NB4 (cell line): ENCODE data around the gene FHIT.
A peak's percentile ranks its signal among the peaks of the same experiment; 100 is the strongest.
"Not testable (repeated sequence)": the region's sequence is repeated elsewhere in the genome, so short reads cannot be mapped to it uniquely, and the experiment has no call there.

Source experiments
- DNase-seq: peaks from one replicate; pipeline ENCODE4 v3.0.0; 2010; ENCODE audit warnings: low read depth
- H3K4me3 ChIP-seq: one replicate; pipeline ENCODE4 v1.5.1; 2011; ENCODE audit warnings: mild to moderate bottlenecking, low read depth, low read length, moderate library complexity
- CTCF ChIP-seq: IDR thresholded peaks from one replicate; pipeline ENCODE4 v1.5.1; 2012; ENCODE audit warnings: low read depth, low read length
- MAX ChIP-seq: IDR thresholded peaks from 2 replicates; pipeline ENCODE4 v1.6.1; 2011; ENCODE audit warnings: low read depth, low read length
- MYC ChIP-seq: IDR thresholded peaks from 2 replicates; pipeline ENCODE4 v1.6.1; 2011; ENCODE audit warnings: low read depth, low read length
- POLR2A ChIP-seq: IDR thresholded peaks from 2 replicates; pipeline ENCODE4 v1.6.1; 2011; ENCODE audit warnings: mild to moderate bottlenecking; ENCODE audit not compliant: insufficient read length; ENCODE audit errors: extremely low read depth

The FHIT gene

GRCh38 chr3:61005591-61005990, 245.7 kb downstream of the FHIT start:
- no peak for TF ChIP-seq CTCF
- TF ChIP-seq MYC: no peak
- no peak for TF ChIP-seq MAX
- no peak for TF ChIP-seq POLR2A
- no peak for DNase-seq
- no peak overlapping the region for H3K4me3 ChIP-seq

- DNase-seq: no peak
- H3K4me3 ChIP-seq: no peak overlapping the region
- no peak for TF ChIP-seq POLR2A
- no peak for TF ChIP-seq MAX
- no peak for TF ChIP-seq MYC
- no peak for TF ChIP-seq CTCF
Observed at GRCh38 chr3:60998858-60999257, 252.4 kb downstream of the FHIT start.

- DNase-seq: peak; percentile 80
- H3K4me3 ChIP-seq: no peak overlapping the region
- TF ChIP-seq MAX (no peak), POLR2A (no peak), MYC (no peak), CTCF (no peak)
Observed at GRCh38 chr3:60992395-60992794, 258.9 kb downstream of the FHIT start.

- TF ChIP-seq MYC (no peak), POLR2A (no peak), MAX (no peak)
- H3K4me3 ChIP-seq: no peak overlapping the region
- no peak for DNase-seq
Observed at GRCh38 chr3:60990442-60990730, 260.9 kb downstream of the FHIT start.

- no peak for DNase-seq
- TF ChIP-seq POLR2A: no peak
- no peak overlapping the region for H3K4me3 ChIP-seq
Observed at GRCh38 chr3:60989626-60990441, 261.4 kb downstream of the FHIT start.

GRCh38 chr3:60987191-60987590, 264.1 kb downstream of the FHIT start:
- not testable (repeated sequence) for H3K4me3 ChIP-seq, DNase-seq

- no peak for DNase-seq
- TF ChIP-seq MYC (no peak), MAX (no peak), POLR2A (no peak), CTCF (no peak)
Observed at GRCh38 chr3:60986552-60986951, 264.7 kb downstream of the FHIT start.

More at GRCh38 chr3:60986552-60986951, 264.7 kb downstream of the FHIT start:
- H3K4me3 ChIP-seq: no peak overlapping the region
